NCI-H1436 treated with DMSO at 0.1 percent for 48 hours (cell line): ENCODE measurements around the gene PDZK1.
"Not testable (repeated sequence)": the region's sequence is repeated elsewhere in the genome, so short reads cannot be mapped to it uniquely, and the experiment has no call there.

Experiments
- DNase-seq: peaks from one replicate; lab custom pipeline; 2025; lab: John Stamatoyannopoulos, UW

The PDZK1 gene

GRCh38 chr1:145710291-145711027, 3.3 kb upstream of the PDZK1 start:
- no peak for DNase-seq

GRCh38 chr1:145708063-145708462, 895 bp upstream of the PDZK1 start:
- no peak for DNase-seq

- no peak for DNase-seq
Measured at GRCh38 chr1:145706086-145706664, 993 bp downstream of the PDZK1 start.

GRCh38 chr1:145705622-145706021, 1.5 kb downstream of the PDZK1 start:
- DNase-seq = no peak

DNA sequence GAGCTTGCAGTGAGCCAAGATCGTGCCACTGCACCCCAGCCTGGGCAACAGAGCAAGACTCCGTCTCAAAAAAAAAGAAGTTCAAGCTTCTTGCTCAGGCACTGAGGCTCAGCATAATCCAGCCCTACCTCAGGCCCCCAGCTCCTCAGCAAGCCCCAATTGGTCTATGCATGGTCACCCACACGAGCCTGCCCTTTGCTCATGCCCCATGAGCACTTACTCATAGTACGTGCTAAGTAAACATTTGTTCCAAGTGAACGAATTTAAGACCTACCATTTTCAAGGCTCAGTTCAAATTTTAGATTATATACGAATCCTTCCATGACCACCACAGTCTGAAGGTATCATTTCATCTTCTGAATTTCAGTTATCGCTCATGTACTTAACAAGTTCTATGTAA, 4.3 kb downstream of the PDZK1 start:
- no peak for DNase-seq

DNA sequence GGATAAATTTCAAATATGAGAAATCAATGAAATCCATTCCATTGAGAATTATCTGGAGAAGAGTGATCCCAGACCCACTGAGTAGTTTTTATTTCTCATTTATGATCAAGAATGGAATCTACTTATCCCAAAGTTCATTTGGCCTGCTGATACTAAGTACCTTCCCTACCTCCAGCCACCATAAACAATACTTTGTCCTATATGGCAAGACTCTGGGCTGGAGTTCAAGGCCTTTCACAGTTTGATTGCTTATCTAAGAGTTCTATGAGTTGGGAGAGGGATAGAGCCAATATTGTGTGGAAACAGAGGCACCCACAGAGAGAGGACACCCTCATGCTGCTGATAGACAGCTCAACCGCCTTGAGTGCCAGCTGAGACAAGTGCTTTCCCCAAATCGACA, 5.1 kb downstream of the PDZK1 start:
- no peak for DNase-seq

GRCh38 chr1:145701306-145701862, 5.8 kb downstream of the PDZK1 start:
- no peak for DNase-seq

DNA sequence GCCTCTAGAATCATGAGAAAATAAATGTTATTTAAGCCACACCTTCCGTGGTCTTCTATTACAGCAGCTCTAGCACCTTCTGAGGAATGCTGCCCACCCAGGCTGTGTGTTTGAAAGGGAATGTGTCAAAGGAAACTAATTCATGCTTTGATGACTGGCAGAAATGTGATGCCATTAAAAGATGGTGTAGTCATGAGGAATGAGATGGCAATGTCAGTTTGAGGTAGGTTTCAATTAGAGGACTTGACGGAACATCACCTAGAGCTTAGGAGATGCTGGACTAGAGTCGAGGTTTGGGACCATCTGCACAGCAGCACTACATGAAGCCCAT, 10.6 kb downstream of the PDZK1 start:
- no peak for DNase-seq

DNA sequence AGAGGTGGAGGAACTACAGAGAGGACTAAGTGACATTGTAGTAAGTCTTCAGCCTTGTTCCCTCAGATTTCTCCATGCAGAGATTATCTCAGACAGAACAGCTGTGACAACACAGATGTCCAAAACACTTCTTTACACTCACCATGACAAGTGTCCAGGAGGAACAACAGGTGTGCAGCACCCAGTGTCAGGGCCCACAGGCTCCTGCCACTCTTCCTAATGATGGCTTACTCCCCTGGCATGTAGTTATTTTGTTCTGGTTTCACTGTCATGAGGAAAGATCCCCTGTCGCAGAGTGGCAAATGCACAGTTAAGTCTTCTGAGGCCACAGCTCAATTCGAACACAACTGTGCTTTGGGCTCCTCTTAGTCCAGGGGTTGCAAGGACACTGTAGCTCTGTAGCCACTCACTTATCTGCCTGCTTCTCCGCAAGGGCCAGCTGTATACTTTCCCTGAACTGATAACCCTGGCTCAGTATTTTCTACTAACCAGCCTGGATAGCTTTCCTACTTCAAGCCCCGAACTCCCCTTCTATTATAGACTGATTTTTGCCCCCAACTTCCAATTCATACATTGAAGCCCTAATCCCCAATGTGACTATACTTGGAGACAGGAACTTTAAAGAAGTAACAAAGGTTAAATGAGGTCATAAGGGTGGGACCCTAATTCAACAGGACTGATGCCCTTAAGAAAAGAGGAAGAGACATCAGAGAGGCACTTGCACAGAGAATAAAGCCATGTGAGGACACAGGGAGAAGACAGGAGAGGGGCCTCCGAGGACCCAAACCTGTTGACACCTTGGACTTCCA, 11.1 kb downstream of the PDZK1 start:
- DNase-seq = no peak

DNA sequence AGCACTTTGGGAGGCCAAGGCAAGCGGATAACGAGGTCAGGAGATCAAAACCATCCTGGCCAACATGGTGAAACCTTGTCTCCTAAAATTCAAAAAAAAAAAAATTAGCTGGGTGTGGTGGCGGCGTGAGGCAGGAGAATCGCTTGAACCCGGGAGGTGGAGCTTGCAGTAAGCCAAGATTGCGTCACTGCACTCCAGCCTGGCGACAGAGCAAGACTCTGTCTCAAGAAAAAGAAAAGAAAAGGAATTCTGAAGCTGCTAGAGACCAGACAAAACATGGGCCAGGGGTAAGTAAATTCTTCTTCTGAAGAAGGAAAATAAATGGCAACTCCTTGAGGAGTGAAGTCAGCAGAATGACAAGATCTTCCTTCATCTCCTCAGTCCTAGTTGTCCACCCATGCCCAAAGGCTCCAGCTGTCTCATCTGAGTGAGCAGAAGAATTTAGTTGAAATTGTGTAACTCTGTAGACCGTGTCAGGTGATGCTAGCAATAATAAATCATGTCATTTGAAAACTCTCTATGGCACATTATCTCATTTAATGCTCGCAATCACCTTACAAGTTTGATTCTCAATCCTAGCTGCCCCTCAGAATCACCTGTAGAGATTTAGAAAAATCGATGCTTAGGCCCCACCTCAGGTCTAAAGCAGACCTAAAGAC, 14.3 kb downstream of the PDZK1 start:
- no peak for DNase-seq

- DNase-seq = no peak
Measured at GRCh38 chr1:145690587-145691558, 16.3 kb downstream of the PDZK1 start.

DNA sequence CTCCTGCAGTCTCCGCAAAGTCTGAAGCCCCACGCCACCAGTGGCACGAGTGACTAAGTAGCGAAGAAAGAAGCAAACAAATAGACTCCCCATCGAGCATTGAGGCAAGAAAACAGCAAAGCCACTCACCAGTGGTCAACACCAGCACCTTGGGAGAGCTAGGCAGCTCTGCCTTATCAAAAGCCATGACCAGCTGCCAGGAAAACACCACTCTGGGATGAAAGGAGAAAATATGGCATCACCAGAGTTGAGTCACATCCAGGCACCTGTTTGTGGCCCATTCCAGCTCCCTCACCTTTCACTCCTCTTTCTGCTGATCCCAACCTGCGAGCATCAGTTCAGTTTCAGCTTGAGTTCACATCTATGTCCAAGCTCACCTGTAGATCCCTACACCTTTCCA, 17.2 kb downstream of the PDZK1 start:
- no peak for DNase-seq

- DNase-seq = no peak
Measured at GRCh38 chr1:145688924-145689323, 18.2 kb downstream of the PDZK1 start.

- no peak for DNase-seq
Measured at GRCh38 chr1:145688328-145688727, 18.8 kb downstream of the PDZK1 start.

- not testable (repeated sequence) for DNase-seq
Measured at GRCh38 chr1:145686078-145686477, 21.1 kb downstream of the PDZK1 start.

DNA sequence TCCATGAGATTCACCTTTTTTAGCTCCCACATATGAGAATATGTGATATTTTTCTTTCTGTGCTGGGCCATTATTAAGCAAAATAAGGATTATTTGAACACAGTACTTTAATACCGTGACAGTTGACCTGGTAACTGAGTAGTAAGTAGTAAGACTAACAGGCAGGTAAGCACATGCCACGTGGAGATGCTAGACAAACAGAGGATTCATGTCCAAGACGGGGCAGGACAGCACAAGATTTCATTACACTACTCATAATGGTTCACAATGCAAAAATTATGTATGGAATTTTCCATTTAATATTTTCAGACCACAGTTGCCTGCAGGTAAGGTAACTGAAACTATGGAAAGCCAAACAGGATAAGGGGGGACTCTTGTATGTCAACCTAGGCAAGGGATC, 22.3 kb downstream of the PDZK1 start:
- DNase-seq = not testable (repeated sequence)

GRCh38 chr1:145673217-145673616, 34.0 kb downstream of the PDZK1 start:
- DNase-seq = not testable (repeated sequence)

DNA sequence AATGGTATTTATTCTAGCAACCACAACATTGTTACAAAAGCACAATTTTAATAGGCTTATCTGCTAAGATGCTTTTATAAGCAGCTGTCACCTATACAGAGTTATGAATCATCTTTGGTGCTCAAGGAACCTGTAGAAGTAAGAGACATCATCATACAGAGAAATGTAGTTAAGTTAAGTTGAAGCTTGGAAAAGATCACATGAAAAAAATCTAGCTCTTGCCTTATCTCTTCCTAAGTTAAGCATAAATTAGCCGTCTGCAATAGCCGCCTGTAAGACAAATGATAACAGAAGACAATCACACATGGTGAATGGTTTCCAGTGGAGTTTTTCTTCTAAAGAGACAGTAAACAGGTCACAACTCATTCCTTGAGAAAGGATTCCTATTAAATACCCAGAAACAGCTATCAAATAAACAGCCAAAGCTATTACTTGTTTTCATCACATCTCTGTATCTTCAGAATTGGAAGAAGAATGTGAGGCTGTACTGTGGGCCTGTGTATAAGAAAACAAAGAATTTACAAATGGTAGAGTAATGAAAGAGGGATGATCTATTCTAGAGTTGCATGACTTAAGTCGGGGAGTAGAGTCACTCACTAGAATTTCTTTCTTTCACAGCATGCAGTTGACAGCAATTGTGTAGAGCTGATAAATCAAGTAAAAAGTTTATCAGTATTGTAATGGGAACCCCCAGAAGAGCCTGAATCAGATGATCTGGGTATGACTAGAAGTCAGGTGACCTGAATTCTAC, 36.0 kb downstream of the PDZK1 start:
- not testable (repeated sequence) for DNase-seq

- DNase-seq = not testable (repeated sequence)
Measured at GRCh38 chr1:145665015-145665414, 42.2 kb downstream of the PDZK1 start.

- not testable (repeated sequence) for DNase-seq
Measured at GRCh38 chr1:145662502-145662901, 44.7 kb downstream of the PDZK1 start.
